OCI-LY3 (cell line): ENCODE measurements around the gene ARL17A.
"Not testable (repeated sequence)": the region's sequence is repeated elsewhere in the genome, so short reads cannot be mapped to it uniquely, and the experiment has no call there.

ENCODE experiments used
- CTCF ChIP-seq: fragments of 200-600, 300-600 bp; sonication (generic); IDR thresholded peaks from 2 replicates; pipeline ENCODE4 v1.5.1; 2014; ENCODE audit warnings: antibody characterized with exemption, low read length, low read depth
- EZH2phosphoT487 ChIP-seq: fragments of 200-600 bp; shearing (Covaris generic); IDR thresholded peaks from 2 replicates; pipeline ENCODE4 v1.6.1; 2018; ENCODE audit warnings: antibody characterized with exemption, mixed run types, low read depth

GRCh38 chr17:46512168-46512567 is 67.3 kb downstream of the ARL17A start, which contains the start of gene LRRC37A2:
- TF ChIP-seq EZH2phosphoT487, CTCF: not testable (repeated sequence)
